ENCODE measurements around the gene TMEM178A. TPM values are rescaled to one million over a fixed set of nuclear protein-coding genes. Genes with fewer than 3 reads are reported as not detected.

Gene TMEM178A
- total and polyA plus RNA-seq, 12 donors: 0.35 to 46.4 (median 3.3) TPM; not detected in 1

- no peaks in the 10 kb centered on the region for H3K9me3 ChIP-seq (replicated peaks in 1 of 3)
- H3K4me1 ChIP-seq (replicated peaks in 1 of 2): no peaks in the 10 kb centered on the region
- H3K36me3 ChIP-seq (replicated peaks in 1 of 2): no peaks in the 10 kb centered on the region
- no peak overlapping the region for H3K27ac ChIP-seq
- intact Hi-C loops (cut with DNase I): no loop called here
- WGBS, 4 donors: 60 to 80% (median 71%) methylated on average over 1 of the region's 1 CpG
- no peak for TF ChIP-seq POLR2A (IDR thresholded peaks at IDR 0.05)
- TF ChIP-seq CTCF (IDR thresholded peaks at IDR 0.05): no peak
- no peak for DNase-seq
- H3K4me3 ChIP-seq: no peak overlapping the region
- H3K27me3 ChIP-seq: no peaks in the 10 kb centered on the region
These were observed 77.6 kb downstream of the TMEM178A start for GRCh38 chr2:39743269-39743776.

- H3K4me3 ChIP-seq: no peak overlapping the region
- peaks cover 0 to 52% of the 10 kb centered on the region in 2 donors for H3K36me3 ChIP-seq (replicated peaks in 1 of 2)
- H3K9me3 ChIP-seq (replicated peaks in 1 of 3): no peaks in the 10 kb centered on the region
- H3K27me3 ChIP-seq: no peaks in the 10 kb centered on the region
- no peaks in the 10 kb centered on the region for H3K4me1 ChIP-seq (replicated peaks in 1 of 2)
- no peak overlapping the region for H3K27ac ChIP-seq
- TF ChIP-seq POLR2A (IDR thresholded peaks at IDR 0.05) (no peak), CTCF (IDR thresholded peaks at IDR 0.05) (no peak)
- DNase-seq: no peak
- 85 to 97% (median 93%) methylated on average over 1 of the region's 1 CpG for WGBS, 4 donors
- intact Hi-C loops (cut with DNase I): no loop called here
These were observed 89.7 kb downstream of the TMEM178A start for GRCh38 chr2:39755466-39755865.

- Histone ChIP-seq H3K4me3 (no peak overlapping the region), H3K27ac (no peak overlapping the region), H3K36me3 (replicated peaks in 1 of 2) (peaks cover 0 to 52% of the 10 kb centered on the region in 2 donors), H3K9me3 (replicated peaks in 1 of 3) (no peaks in the 10 kb centered on the region), H3K4me1 (replicated peaks in 1 of 2) (no peaks in the 10 kb centered on the region), H3K27me3 (no peaks in the 10 kb centered on the region)
- intact Hi-C loops (cut with DNase I): no loop called here
- no peak for TF ChIP-seq CTCF (IDR thresholded peaks at IDR 0.05)
- TF ChIP-seq POLR2A (IDR thresholded peaks at IDR 0.05): no peak
- 92 to 97% (median 96%) methylated on average over 4 of the region's 4 CpGs for WGBS, 4 donors
- no peak for DNase-seq
These were observed 91.4 kb downstream of the TMEM178A start for GRCh38 chr2:39757156-39757555.

GRCh38 chr2:39762448-39762847 lies 96.7 kb downstream of the TMEM178A start:
- H3K36me3 ChIP-seq (replicated peaks in 1 of 2): peaks cover 0 to 29% of the 10 kb centered on the region in 2 donors
- intact Hi-C loops (cut with DNase I): no loop called here
- no peak for DNase-seq
- H3K27me3 ChIP-seq: no peaks in the 10 kb centered on the region
- TF ChIP-seq CTCF (IDR thresholded peaks at IDR 0.05): no peak
- 93 to 98% (median 96%) methylated on average over 2 of the region's 2 CpGs for WGBS, 4 donors
- no peaks in the 10 kb centered on the region for H3K9me3 ChIP-seq (replicated peaks in 1 of 3)
- H3K4me1 ChIP-seq (replicated peaks in 1 of 2): no peaks in the 10 kb centered on the region
- H3K27ac ChIP-seq: no peak overlapping the region
- H3K4me3 ChIP-seq: no peak overlapping the region

Other genes with a start within 250 kb of the TMEM178A start
- 10 to 100 TPM; 27.3 to 79.7 (median 48.8) TPM for gene MAP4K3, start 228.6 kb upstream of the TMEM178A start, total RNA-seq
- gene MAP4K3, start 228.6 kb upstream of the TMEM178A start, polyA plus RNA-seq: 10 to 100 TPM; 15.4 to 36.4 (median 16.7) TPM
- 100 to 1,000 TPM in 1 of 9 donors, 10 to 100 TPM in 3, 1 to 10 TPM in 5; 3.0 to 216 (median 7.7) TPM for gene THUMPD2, start 113.3 kb downstream of the TMEM178A start, total RNA-seq
- gene THUMPD2, start 113.3 kb downstream of the TMEM178A start, polyA plus RNA-seq: 10 to 100 TPM in 2 of 3 donors, 1 to 10 TPM in 1; 9.3 to 21.6 (median 18.1) TPM